MM.1S (cell line): Measurements from ENCODE around the gene CASTOR2.

ENCODE experiments used
- CTCF ChIP-seq: fragments of 300-600 bp; sonication (generic); IDR thresholded peaks from 2 replicates; pipeline ENCODE4 v1.5.1; 2016; ENCODE audit warnings: antibody characterized with exemption, low read length, mixed read lengths
- EZH2phosphoT487 ChIP-seq: fragments of 300-600 bp; sonication (generic); IDR thresholded peaks from 2 replicates; pipeline ENCODE4 v1.6.1; 2018; ENCODE audit warnings: antibody characterized with exemption, low read length

DNA sequence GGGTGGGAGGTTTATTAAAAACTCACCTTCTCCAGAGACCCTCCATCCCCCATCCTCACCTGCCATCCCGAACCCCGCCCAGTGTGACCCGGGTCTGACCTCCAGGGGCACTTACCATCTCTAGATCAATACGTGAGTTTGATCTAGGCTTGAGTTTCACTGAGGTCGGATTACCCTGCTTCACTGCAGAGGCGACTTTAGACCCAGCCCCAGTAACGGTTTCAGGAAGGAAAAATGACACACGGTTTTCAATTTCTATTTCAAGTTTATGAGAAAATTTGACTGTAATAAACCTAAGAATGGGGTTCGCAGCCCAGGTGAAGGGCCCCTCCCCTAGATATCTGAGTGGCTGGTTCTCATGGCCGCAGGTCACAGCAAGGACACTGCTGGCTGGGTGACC, 76.0 kb downstream of the CASTOR2 start:
- no peak for TF ChIP-seq CTCF
- TF ChIP-seq EZH2phosphoT487: no peak
